Activated CD4-positive, CD25-positive, alpha-beta regulatory T cell (primary cell): ENCODE measurements around the gene GNL3.
"Not testable (repeated sequence)": the region's sequence is repeated elsewhere in the genome, so short reads cannot be mapped to it uniquely, and the experiment has no call there.

Experiments used
- DNase-seq, 4 experiments: peaks; one replicate each; lab custom pipeline; 2025; lab: John Stamatoyannopoulos, UW

Gene GNL3

DNA sequence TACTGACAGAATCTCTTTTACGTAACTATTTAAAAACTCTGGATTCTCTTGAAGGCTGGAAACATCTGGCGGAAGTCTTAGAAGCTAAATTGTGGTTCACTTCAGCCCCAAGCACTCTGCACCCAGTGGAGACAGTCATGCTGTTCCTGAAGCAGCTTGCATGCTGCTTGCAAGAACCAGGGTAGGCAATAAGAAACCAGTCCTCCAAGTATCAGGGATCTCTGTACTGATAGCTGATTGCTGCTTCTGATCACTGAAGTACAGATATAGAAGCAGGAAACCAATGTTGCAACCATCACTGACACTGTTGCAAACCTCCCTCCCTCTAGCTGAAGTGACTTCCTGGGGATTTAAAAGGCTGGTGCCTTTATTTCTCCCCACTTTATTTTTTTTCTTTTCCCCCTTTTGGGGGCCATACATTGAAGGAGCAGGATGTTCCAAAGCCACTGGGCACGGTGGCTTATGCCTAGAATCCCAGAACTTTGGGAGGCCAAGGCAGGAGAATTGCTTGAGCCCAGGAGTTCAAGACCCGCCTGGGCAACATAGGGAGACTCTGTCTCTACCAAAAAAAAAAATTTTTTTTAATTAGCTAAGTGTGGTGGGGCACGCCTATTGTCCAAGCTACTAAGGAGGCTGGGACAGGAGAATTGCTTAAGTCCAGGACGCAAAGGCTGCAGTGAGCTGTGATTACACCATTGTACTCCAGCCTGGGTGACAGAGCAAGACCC is 35.3 kb downstream of the GNL3 start:
- DNase-seq: no peak

DNA sequence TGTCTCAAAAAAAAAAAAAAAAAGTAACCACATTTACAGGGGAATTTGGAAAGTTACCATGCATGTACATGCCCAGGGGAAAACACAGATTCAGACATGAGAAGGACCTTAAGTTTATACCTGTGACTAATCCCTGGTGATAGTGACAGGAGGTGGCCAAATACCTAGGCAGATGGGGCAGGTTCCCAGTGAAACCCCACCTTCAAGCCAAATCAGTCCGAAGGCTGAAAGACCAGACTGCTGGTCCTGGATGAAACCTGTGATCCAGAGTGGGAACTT is 35.8 kb downstream of the GNL3 start:
- no peak for DNase-seq

DNA sequence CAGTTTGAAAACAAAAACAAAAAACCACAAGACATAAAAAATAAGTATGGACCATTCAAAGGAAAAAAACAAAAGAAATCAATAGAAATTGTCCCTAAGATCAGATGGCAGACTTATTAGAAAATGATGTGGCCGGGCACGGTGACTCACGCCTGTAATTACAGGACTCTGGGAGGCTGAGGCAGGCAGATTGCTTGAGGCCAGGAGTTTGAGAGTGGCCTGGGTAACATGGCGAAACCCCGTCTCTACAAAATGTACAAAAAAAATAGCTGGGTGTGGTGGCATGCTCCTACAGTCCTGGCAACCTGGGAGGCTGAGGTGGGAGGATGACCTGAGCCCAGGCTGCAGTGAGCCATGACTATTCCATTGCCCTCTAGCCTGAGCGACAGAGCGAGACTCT is 36.7 kb downstream of the GNL3 start:
- no peak for DNase-seq

DNA sequence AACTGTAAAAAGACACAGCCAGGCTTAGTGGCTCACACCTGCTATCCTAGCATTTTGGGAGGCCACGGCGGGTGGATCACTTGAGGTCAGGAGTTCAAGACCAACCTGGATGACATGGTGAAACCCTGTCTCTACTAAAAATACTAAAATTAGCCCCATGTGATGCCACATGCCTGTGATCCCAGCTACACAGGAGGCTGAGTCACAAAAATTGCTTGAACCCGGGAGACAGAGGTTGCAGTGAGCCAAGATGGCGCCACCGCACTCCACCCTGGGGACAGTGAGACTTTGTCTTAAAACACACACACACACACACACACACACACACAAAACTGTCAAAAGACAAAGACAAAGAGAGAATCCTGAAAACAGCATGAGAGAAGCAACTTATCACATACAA is 38.1 kb downstream of the GNL3 start:
- DNase-seq: no peak

DNA sequence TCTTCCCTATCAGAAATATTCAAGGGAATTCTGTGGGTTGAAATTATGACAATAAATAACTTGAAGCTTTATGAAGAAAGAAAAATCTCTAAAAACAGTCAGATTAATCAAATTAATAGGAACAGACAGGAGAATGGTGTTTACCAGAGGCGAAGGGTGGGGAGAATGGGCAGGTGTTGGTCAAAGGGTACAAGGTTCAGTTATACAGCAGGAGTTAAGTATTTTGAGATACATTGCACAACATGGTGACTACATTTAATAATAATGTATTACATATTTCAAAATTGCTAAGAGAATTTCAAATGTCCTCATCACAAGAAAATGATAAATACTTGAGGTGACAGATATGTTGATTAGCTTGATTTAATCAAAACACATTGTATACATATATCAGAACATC is 38.7 kb downstream of the GNL3 start:
- no peak for DNase-seq

DNA sequence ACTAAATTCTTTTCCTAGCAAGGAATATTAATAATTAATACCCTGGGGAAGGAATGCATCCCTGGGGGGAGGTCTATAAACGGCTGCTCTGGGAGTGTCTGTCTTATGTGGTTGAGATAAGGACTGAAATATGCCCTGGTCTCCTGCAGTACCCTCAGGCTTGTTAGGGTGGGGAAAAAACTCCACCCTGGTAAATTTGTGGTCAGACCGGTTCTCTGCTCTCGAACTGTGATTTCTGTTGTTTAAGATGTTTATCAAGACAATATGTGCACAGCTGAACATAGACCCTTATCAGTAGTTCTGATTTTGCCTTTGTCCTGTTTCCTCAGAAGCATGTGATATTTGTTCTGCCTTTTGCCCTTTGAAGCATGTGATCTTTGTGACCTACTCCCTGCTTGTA is 42.9 kb downstream of the GNL3 start:
- not testable (repeated sequence) for DNase-seq

GRCh38 chr3:52730681-52731080 is 44.8 kb downstream of the GNL3 start:
- no peak for DNase-seq

- no peak for DNase-seq
Measured at GRCh38 chr3:52731590-52731989, 45.8 kb downstream of the GNL3 start.

DNA sequence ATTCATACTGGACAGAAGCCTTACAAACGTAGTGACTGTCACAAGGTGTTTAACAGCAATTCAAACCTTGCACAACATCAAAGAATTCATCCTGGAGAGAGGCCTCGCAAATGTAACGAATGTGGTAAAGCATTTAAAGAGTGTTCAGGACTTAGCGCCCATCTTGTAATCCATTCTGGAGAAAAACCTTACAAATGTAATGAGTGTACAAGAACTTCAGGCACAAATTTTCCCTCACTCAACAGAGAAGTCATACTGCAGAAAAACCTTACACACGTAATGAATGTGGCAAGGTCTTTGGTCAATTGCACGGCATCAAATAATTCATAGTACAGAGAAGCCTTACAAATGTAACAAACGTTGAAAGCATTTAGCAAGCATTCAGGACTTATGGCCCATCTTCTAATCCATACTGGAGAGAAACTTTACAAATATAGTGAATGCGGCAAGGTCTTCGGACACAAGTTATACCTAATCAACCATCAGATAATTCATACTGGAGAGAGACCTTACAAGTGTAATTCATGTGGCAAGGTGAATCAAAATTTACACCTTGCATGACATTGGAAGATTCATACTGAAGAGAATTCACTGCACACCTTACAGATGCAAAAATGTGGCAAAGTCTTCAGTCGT is 47.5 kb downstream of the GNL3 start:
- DNase-seq: no peak

DNA sequence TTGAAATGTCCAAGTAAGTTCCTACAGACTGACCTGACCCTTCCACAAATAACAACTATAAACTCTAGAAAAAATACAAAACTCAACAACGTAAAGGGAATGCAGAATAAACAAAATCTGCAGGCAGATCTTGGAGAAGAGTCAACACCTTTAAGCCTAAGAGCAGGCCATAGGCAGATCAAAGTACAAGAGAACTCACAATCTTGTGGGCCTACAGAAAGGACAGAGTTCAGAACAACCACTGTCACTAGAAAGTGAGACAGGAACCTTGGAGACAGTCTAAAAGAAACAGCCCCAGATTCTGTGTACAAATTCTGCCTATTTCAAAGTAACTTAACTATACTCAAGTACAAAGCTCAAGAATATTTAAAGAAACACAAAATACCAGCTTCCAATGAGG is 53.9 kb downstream of the GNL3 start:
- DNase-seq: no peak

DNA sequence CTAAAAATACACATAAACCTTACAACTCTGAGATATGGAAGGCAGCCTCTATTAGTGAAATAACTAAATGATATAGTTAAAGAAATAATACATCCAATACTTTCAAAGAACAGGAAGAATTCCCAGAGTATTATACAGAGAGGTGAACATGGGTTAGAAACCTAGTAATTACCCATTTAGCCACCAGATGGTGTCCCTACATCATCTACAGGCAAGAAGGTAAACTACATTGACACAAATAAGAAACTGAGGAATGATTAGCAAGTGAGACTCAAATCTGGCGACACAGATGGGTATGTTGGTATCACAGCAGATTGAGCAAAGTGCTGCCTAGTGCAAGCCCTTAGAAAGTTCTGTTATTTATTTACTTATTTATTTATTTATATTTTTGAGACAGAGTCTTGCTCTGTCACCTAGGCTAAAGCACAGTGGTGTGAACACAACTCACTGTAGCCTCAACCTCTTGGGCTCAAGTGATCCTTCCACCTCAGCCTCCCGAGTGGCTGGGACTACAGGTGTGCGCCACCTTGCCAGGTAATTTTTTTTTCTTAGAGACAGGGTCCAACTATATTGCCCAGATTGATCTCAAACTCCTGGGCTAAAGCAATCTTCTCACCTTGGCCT is 56.7 kb downstream of the GNL3 start:
- DNase-seq: no peak

- no peak for DNase-seq
Measured at GRCh38 chr3:52743152-52743551, 57.3 kb downstream of the GNL3 start.

- DNase-seq: no peak
Measured at GRCh38 chr3:52743721-52744120, 57.9 kb downstream of the GNL3 start.
